HepG2 (cell line): ENCODE data around the gene FAM199X. TPM values are rescaled to one million over a fixed set of nuclear protein-coding genes. Genes with fewer than 3 reads are reported as not detected.

Source experiments
- BCL6 ChIP-seq: IDR thresholded peaks from 2 replicates; pipeline ENCODE4 v1.6.1; 2016; ENCODE audit warnings: missing genetic modification reagents, missing compliant biosample characterization
- FLYWCH1 ChIP-seq: sonication (generic); formaldehyde crosslinking; IDR thresholded peaks from 2 replicates; pipeline ENCODE4 v1.8.1; 2023; ENCODE audit warnings: mild to moderate bottlenecking, missing genetic modification reagents
- GABPB1 ChIP-seq: IDR thresholded peaks from 2 replicates; pipeline ENCODE4 v1.6.1; 2016; ENCODE audit warnings: mild to moderate bottlenecking, missing genetic modification reagents, moderate library complexity, missing compliant biosample characterization
- PAX8 ChIP-seq: sonication (generic); formaldehyde crosslinking; IDR thresholded peaks from 2 replicates; pipeline ENCODE4 v1.8.0; 2022; ENCODE audit warnings: mild to moderate bottlenecking, missing genetic modification reagents, borderline replicate concordance
- POLR2AphosphoS5 ChIP-seq: IDR thresholded peaks from 2 replicates; pipeline ENCODE4 v1.6.1; 2012; ENCODE audit warnings: low read depth, low read length
- SP2 ChIP-seq: sonication (generic); formaldehyde crosslinking; IDR thresholded peaks from 2 replicates; pipeline ENCODE4 v1.5.1; 2020; ENCODE audit warnings: mild to moderate bottlenecking, missing genetic modification reagents
- SPEN ChIP-seq: sonication (generic); formaldehyde crosslinking; IDR thresholded peaks from 2 replicates; pipeline ENCODE4 v1.5.1; 2020; ENCODE audit warnings: low read depth, mild to moderate bottlenecking, missing genetic modification reagents
- THYN1 ChIP-seq: sonication (generic); formaldehyde crosslinking; IDR thresholded peaks from 2 replicates; pipeline ENCODE4 v1.8.1; 2023; ENCODE audit warnings: low read depth, mild to moderate bottlenecking, moderate library complexity, missing genetic modification reagents, borderline replicate concordance
- TRIM24 ChIP-seq: sonication (generic); formaldehyde crosslinking; IDR thresholded peaks from 2 replicates; pipeline ENCODE4 v1.8.0; 2022; ENCODE audit warnings: mild to moderate bottlenecking, missing genetic modification reagents
- ZFAT ChIP-seq: sonication (generic); formaldehyde crosslinking; conservative IDR thresholded peaks from 2 replicates; pipeline ENCODE4 v1.8.1; 2023; ENCODE audit warnings: missing genetic modification reagents, inconsistent platforms
- ZNF160 ChIP-seq: sonication (generic); formaldehyde crosslinking; IDR thresholded peaks from 2 replicates; pipeline ENCODE4 v1.8.0; 2022; ENCODE audit warnings: mild to moderate bottlenecking, inconsistent platforms, missing genetic modification reagents
- ZNF17 ChIP-seq: sonication (generic); formaldehyde crosslinking; IDR thresholded peaks from 2 replicates; pipeline ENCODE4 v1.5.0; 2020; ENCODE audit warnings: mild to moderate bottlenecking, missing genetic modification reagents
- ZNF75D ChIP-seq: sonication (generic); formaldehyde crosslinking; IDR thresholded peaks from 2 replicates; pipeline ENCODE4 v1.8.1; 2023; ENCODE audit warnings: missing genetic modification reagents, mild to moderate bottlenecking, borderline replicate concordance
- ZNF788 ChIP-seq: sonication (generic); formaldehyde crosslinking; IDR thresholded peaks from 2 replicates; pipeline ENCODE4 v1.5.0; 2020; ENCODE audit warnings: mild to moderate bottlenecking, missing genetic modification reagents, borderline replicate concordance
- polyA plus RNA-seq, 8 experiments: library from polyadenylated mRNA; depleted of rRNA in 3 of 8; stranded (reverse) in 7 of 8; unstranded in 1 of 8; fragments of >200 nt; fragmentation: Illumina TruSeq in 4 of 8; extraction: Trizol in 4 of 8; gene quantifications; 2 replicates each; pipeline versions ENCODE4 v1.2.1 to v1.2.3, GENCODE V29; 2011 to 2016; ENCODE audit warnings: low read depth in 4 of 8, missing spikeins in 1 of 8, mixed read lengths in 1 of 8; ENCODE audit not compliant: insufficient read depth in 1 of 8
- total RNA-seq, 5 experiments: library from RNA; depleted of rRNA; stranded (reverse); fragments of >200 nt; fragmentation: Illumina TruSeq; extraction: Trizol; gene quantifications; 2 replicates each; pipeline ENCODE4 v1.2.3, GENCODE V29; 2016; ENCODE audit warnings: low read depth in 1 of 5
- TF ChIP-seq, protein P1 (sequence below): sonication (generic); formaldehyde crosslinking; IDR thresholded peaks from 2 replicates; pipeline ENCODE4 v1.9.0; 2022; ENCODE audit warnings: missing genetic modification reagents, mild to moderate bottlenecking, borderline replicate concordance
- TF ChIP-seq, protein P2 (sequence below): sonication (generic); formaldehyde crosslinking; IDR thresholded peaks from 2 replicates; pipeline ENCODE4 v1.4.0; 2020; ENCODE audit warnings: missing genetic modification reagents

Gene FAM199X
- total and polyA plus RNA-seq, 2 of the 13 experiments (the other 11 are each of a cell fraction or from before 2014, with no cell fraction given), result 5.1 to 18.0 TPM

DNA sequence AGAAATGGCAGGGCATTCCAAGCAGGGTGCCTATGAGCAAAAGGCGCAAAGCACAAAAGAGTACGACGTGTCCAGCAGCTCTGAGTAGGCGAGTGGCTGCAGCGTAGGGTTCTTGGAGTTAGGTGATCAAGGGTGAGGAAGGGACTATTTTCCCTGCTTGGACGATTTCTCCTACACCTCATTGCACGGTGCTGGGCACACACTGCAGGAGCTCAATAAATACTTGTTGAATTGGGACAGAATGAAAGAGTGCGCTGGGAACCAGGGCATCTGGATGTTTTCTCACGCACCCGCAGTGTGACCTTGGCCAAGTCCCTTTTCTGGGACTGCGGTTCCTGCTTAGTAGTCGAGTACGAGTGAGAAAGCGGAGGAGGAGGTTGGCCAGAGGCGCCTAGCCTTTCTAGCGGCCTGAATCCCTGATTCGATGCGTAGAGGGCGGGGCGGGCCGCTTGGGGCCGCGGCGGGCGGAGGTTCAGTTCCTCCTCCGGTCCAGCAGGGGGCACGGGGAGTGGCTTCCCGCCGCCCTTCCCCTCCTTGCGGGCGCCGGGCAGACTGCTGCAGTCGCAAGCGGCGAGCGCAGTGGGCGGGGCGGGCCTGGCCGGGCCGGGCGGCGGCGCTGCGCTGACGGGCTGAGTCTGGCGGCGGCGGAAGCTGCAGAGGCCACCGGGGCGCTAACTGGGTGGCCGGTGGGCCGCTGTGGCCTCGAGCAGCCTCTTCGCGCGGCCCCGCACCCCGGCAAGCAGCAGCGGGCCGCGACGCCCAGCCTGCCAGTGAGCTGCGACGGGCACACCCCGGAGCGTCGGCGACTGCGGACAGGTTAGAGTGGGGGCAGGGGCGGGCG is at the start of gene FAM199X (continued):
- TF ChIP-seq, protein P1, sequence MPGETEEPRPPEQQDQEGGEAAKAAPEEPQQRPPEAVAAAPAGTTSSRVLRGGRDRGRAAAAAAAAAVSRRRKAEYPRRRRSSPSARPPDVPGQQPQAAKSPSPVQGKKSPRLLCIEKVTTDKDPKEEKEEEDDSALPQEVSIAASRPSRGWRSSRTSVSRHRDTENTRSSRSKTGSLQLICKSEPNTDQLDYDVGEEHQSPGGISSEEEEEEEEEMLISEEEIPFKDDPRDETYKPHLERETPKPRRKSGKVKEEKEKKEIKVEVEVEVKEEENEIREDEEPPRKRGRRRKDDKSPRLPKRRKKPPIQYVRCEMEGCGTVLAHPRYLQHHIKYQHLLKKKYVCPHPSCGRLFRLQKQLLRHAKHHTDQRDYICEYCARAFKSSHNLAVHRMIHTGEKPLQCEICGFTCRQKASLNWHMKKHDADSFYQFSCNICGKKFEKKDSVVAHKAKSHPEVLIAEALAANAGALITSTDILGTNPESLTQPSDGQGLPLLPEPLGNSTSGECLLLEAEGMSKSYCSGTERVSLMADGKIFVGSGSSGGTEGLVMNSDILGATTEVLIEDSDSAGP (CRISPR knock-in tag), result peak; percentile 62; the same call in 1 of the 2 replicates
- TF ChIP-seq BCL6 (CRISPR knock-in tag), result 0 out of 2 replicates have a peak, but pooled peaks have one; percentile 9
- peak; percentile 20; the same call in 1 of the 2 replicates for TF ChIP-seq SPEN (CRISPR knock-in tag)
- no peak for TF ChIP-seq ZNF788 (CRISPR knock-in tag)
- no peak for TF ChIP-seq THYN1 (CRISPR knock-in tag)
- TF ChIP-seq ZNF17 (CRISPR knock-in tag), result no peak
- TF ChIP-seq GABPB1 (CRISPR knock-in tag), result peak; percentile 76
- TF ChIP-seq TRIM24, result no peak
- TF ChIP-seq FLYWCH1 (CRISPR knock-in tag), result no peak
- TF ChIP-seq SP2 (CRISPR knock-in tag), result no peak
- no peak for TF ChIP-seq ZNF160 (CRISPR knock-in tag)
- TF ChIP-seq, protein P2, sequence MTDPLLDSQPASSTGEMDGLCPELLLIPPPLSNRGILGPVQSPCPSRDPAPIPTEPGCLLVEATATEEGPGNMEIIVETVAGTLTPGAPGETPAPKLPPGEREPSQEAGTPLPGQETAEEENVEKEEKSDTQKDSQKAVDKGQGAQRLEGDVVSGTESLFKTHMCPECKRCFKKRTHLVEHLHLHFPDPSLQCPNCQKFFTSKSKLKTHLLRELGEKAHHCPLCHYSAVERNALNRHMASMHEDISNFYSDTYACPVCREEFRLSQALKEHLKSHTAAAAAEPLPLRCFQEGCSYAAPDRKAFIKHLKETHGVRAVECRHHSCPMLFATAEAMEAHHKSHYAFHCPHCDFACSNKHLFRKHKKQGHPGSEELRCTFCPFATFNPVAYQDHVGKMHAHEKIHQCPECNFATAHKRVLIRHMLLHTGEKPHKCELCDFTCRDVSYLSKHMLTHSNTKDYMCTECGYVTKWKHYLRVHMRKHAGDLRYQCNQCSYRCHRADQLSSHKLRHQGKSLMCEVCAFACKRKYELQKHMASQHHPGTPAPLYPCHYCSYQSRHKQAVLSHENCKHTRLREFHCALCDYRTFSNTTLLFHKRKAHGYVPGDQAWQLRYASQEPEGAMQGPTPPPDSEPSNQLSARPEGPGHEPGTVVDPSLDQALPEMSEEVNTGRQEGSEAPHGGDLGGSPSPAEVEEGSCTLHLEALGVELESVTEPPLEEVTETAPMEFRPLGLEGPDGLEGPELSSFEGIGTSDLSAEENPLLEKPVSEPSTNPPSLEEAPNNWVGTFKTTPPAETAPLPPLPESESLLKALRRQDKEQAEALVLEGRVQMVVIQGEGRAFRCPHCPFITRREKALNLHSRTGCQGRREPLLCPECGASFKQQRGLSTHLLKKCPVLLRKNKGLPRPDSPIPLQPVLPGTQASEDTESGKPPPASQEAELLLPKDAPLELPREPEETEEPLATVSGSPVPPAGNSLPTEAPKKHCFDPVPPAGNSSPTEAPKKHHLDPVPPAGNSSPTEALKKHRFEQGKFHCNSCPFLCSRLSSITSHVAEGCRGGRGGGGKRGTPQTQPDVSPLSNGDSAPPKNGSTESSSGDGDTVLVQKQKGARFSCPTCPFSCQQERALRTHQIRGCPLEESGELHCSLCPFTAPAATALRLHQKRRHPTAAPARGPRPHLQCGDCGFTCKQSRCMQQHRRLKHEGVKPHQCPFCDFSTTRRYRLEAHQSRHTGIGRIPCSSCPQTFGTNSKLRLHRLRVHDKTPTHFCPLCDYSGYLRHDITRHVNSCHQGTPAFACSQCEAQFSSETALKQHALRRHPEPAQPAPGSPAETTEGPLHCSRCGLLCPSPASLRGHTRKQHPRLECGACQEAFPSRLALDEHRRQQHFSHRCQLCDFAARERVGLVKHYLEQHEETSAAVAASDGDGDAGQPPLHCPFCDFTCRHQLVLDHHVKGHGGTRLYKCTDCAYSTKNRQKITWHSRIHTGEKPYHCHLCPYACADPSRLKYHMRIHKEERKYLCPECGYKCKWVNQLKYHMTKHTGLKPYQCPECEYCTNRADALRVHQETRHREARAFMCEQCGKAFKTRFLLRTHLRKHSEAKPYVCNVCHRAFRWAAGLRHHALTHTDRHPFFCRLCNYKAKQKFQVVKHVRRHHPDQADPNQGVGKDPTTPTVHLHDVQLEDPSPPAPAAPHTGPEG (CRISPR knock-in tag), result 0 out of 2 replicates have a peak, but pooled peaks have one; percentile 21
- no peak for TF ChIP-seq PAX8 (CRISPR knock-in tag)
- peak; percentile 67 for TF ChIP-seq POLR2AphosphoS5
- TF ChIP-seq ZFAT, result no peak
- TF ChIP-seq ZNF75D (CRISPR knock-in tag), result no peak
